HepG2 (cell line): ENCODE results near the gene TSPAN5. TPM values are rescaled to one million over a fixed set of nuclear protein-coding genes. Genes with fewer than 3 reads are reported as not detected.

ENCODE experiments used
- CCDC6 ChIP-seq: sonication (generic); formaldehyde crosslinking; IDR thresholded peaks from 2 replicates; pipeline ENCODE4 v1.8.1; 2022; ENCODE audit warnings: mild to moderate bottlenecking, missing genetic modification reagents, moderate library complexity
- KDM5B ChIP-seq: sonication (generic); formaldehyde crosslinking; IDR thresholded peaks from 2 replicates; pipeline ENCODE4 v1.4.0; 2020; ENCODE audit warnings: missing genetic modification reagents, mild to moderate bottlenecking, borderline replicate concordance
- MAZ ChIP-seq, 2 experiments: sonication (generic) in 1 of 2; formaldehyde crosslinking in 1 of 2; IDR thresholded peaks; 2 replicates each; pipeline versions ENCODE4 v1.5.0 to v1.6.1; 2012 to 2020; ENCODE audit warnings: low read depth in 2 of 2, mild to moderate bottlenecking in 2 of 2, borderline replicate concordance in 1 of 2, improper control_type of control experiment in 1 of 2, low read length in 1 of 2, missing genetic modification reagents in 1 of 2, moderate library complexity in 1 of 2
- NFYC ChIP-seq: IDR thresholded peaks from 2 replicates; pipeline ENCODE4 v1.6.1; 2016; ENCODE audit warnings: missing genetic modification reagents, missing compliant biosample characterization
- NR2F2 ChIP-seq: IDR thresholded peaks from 2 replicates; pipeline ENCODE4 v1.6.1; 2012; ENCODE audit warnings: low read depth, inconsistent platforms, borderline replicate concordance
- SIN3A ChIP-seq: IDR thresholded peaks from 2 replicates; pipeline ENCODE4 v1.6.1; 2011; ENCODE audit warnings: low read depth, mild to moderate bottlenecking, control low read depth, low read length, borderline replicate concordance
- ZNF878 ChIP-seq: sonication (generic); formaldehyde crosslinking; IDR thresholded peaks from 2 replicates; pipeline ENCODE4 v1.8.1; 2023; ENCODE audit warnings: mild to moderate bottlenecking, missing genetic modification reagents, moderate library complexity
- polyA plus RNA-seq, 8 experiments: library from polyadenylated mRNA; depleted of rRNA in 3 of 8; stranded (reverse) in 7 of 8; unstranded in 1 of 8; fragments of >200 nt; fragmentation: Illumina TruSeq in 4 of 8; extraction: Trizol in 4 of 8; gene quantifications; 2 replicates each; pipeline versions ENCODE4 v1.2.1 to v1.2.3, GENCODE V29; 2011 to 2016; ENCODE audit warnings: low read depth in 4 of 8, missing spikeins in 1 of 8, mixed read lengths in 1 of 8; ENCODE audit not compliant: insufficient read depth in 1 of 8
- total RNA-seq, 5 experiments: library from RNA; depleted of rRNA; stranded (reverse); fragments of >200 nt; fragmentation: Illumina TruSeq; extraction: Trizol; gene quantifications; 2 replicates each; pipeline ENCODE4 v1.2.3, GENCODE V29; 2016; ENCODE audit warnings: low read depth in 1 of 5
- TF ChIP-seq, protein P1 (sequence below): sonication (generic); formaldehyde crosslinking; IDR thresholded peaks from 2 replicates; pipeline ENCODE4 v1.5.1; 2020; ENCODE audit warnings: mild to moderate bottlenecking, missing genetic modification reagents
- TF ChIP-seq, protein P2 (sequence below): sonication (generic); formaldehyde crosslinking; IDR thresholded peaks from 2 replicates; pipeline ENCODE4 v1.9.0; 2021; ENCODE audit warnings: missing genetic modification reagents, borderline replicate concordance

Gene TSPAN5
- total and polyA plus RNA-seq, 2 of the 13 experiments (the other 11 are each of a cell fraction or from before 2014, with no cell fraction given), result 0.20 to 0.53 TPM

DNA sequence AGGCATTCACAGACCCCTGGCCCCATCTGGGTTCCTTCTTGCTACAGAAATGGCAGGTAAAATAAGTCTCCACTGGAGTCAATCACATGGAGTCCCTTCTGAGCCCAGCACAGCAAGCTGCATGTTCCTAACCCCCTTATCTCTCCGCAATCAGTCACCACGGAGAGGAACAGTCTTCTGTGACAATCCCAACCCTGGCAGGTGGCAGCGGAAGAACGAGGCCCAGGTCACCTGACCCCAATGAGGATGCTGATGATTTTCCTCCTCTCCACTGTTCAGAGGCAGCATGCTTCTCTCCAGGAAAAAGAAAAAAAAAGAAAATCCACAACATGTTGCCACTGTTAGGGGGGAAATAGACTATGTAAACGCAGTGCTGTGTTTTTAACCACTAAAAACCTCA lies 50.1 kb downstream of the TSPAN5 start (continued):
- TF ChIP-seq, protein P1, sequence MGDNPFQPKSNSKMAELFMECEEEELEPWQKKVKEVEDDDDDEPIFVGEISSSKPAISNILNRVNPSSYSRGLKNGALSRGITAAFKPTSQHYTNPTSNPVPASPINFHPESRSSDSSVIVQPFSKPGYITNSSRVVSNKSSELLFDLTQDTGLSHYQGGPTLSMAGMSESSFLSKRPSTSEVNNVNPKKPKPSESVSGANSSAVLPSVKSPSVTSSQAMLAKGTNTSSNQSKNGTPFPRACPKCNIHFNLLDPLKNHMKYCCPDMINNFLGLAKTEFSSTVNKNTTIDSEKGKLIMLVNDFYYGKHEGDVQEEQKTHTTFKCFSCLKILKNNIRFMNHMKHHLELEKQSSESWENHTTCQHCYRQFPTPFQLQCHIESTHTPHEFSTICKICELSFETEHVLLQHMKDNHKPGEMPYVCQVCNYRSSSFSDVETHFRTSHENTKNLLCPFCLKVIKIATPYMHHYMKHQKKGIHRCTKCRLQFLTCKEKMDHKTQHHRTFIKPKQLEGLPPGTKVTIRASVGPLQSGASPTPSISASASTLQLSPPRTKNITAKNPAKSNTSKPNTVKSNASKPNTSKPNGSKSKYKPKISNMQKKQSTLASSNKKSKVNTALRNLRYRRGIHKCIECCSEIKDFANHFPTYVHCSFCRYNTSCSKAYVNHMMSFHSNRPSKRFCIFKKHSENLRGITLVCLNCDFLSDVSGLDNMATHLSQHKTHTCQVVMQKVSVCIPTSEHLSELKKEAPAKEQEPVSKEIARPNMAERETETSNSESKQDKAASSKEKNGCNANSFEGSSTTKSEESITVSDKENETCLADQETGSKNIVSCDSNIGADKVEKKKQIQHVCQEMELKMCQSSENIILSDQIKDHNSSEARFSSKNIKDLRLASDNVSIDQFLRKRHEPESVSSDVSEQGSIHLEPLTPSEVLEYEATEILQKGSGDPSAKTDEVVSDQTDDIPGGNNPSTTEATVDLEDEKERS (CRISPR knock-in tag), result no peak
- no peak for TF ChIP-seq KDM5B (CRISPR knock-in tag)
- no peak for TF ChIP-seq NFYC
- TF ChIP-seq, protein P2, sequence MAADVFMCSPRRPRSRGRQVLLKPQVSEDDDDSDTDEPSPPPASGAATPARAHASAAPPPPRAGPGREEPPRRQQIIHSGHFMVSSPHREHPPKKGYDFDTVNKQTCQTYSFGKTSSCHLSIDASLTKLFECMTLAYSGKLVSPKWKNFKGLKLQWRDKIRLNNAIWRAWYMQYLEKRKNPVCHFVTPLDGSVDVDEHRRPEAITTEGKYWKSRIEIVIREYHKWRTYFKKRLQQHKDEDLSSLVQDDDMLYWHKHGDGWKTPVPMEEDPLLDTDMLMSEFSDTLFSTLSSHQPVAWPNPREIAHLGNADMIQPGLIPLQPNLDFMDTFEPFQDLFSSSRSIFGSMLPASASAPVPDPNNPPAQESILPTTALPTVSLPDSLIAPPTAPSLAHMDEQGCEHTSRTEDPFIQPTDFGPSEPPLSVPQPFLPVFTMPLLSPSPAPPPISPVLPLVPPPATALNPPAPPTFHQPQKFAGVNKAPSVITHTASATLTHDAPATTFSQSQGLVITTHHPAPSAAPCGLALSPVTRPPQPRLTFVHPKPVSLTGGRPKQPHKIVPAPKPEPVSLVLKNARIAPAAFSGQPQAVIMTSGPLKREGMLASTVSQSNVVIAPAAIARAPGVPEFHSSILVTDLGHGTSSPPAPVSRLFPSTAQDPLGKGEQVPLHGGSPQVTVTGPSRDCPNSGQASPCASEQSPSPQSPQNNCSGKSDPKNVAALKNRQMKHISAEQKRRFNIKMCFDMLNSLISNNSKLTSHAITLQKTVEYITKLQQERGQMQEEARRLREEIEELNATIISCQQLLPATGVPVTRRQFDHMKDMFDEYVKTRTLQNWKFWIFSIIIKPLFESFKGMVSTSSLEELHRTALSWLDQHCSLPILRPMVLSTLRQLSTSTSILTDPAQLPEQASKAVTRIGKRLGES (CRISPR knock-in tag), result no peak
- no peak for TF ChIP-seq ZNF878 (CRISPR knock-in tag)
- TF ChIP-seq SIN3A, result no peak
- no peak for TF ChIP-seq MAZ (IDR thresholded peaks at IDR 0.05; ENCODE audit: borderline replicate concordance, low read depth, low read length)
- no peak for TF ChIP-seq MAZ (CRISPR knock-in tag; IDR thresholded peaks at IDR 0.05; ENCODE audit: low read depth)
- no peak for TF ChIP-seq CCDC6 (CRISPR knock-in tag)
- no peak for TF ChIP-seq NR2F2
